Measurements from ENCODE around the gene MAGI1. TPM values are rescaled to one million over a fixed set of nuclear protein-coding genes. Genes with fewer than 3 reads are reported as not detected.

Gene MAGI1
- total RNA-seq, 1 donor from 2014 or later, result 45.8 TPM

DNA sequence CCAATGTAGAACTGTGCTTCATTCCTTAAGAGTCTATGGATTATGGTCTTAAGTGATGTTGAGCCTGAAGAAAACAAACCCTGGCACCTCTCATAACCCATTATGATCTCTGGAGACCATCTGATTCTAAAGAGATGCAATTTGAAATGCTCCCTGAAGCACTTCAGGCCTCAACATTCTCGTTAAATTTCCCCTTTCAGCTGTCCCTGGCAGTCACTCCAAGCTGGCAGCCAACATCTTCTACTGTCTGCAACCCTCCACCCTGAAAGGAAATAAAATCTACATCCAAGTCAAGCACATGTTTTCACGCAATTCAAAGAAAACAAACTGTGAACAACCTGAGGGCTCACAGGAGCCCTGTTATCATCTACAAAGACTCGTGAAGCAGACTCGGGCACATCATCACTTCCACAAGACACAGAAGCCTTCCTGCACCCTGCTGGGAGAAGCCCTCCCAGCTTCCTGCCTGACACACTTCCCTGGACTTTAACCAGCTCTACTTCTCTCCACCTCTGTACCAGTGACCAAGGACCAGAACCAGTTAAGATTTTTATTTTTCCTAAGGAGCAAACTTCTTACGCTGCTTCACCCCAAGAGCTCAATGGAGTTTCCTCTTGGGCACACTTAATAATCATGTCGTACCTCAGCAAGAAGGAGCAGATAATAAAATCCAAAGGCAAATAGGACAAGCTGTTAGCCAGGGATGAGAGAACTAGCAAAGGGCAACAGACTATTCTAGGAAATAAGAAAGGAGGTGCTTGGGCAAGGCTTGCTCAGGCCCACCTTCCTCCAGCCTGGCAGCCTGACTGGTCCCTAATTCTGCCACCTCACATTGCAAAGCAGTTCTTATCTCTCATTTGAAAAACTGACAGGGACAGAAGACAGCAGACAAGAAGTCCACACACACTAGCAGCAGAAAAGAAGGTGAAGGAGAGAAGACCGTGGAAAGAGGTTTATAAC is 67.1 kb downstream of the MAGI1 start:
- peak overlapping the region; percentile 6 for H3K27ac ChIP-seq

DNA sequence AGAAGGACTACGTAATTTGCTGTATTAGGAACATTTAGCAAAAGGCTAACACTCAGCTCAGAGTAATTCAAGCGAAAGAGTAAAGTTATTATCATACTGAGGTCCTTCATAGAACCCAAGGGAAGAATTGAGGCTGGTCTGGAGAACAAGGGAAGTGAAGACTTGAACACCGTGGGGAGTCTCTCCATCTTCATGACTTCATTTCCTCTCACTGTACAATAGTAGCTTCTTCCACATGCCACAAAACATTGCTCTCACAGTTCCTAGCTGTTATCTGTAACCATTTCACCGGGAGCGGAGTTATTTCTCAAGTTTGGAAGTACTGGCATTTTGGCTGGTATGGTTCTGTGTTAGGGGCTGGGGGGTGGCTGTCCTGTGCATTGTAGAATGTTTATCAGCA is 69.7 kb downstream of the MAGI1 start:
- peaks cover 9% of the 10 kb centered on the region for H3K4me1 ChIP-seq
- no peak for DNase-seq
- TF ChIP-seq, protein P1, sequence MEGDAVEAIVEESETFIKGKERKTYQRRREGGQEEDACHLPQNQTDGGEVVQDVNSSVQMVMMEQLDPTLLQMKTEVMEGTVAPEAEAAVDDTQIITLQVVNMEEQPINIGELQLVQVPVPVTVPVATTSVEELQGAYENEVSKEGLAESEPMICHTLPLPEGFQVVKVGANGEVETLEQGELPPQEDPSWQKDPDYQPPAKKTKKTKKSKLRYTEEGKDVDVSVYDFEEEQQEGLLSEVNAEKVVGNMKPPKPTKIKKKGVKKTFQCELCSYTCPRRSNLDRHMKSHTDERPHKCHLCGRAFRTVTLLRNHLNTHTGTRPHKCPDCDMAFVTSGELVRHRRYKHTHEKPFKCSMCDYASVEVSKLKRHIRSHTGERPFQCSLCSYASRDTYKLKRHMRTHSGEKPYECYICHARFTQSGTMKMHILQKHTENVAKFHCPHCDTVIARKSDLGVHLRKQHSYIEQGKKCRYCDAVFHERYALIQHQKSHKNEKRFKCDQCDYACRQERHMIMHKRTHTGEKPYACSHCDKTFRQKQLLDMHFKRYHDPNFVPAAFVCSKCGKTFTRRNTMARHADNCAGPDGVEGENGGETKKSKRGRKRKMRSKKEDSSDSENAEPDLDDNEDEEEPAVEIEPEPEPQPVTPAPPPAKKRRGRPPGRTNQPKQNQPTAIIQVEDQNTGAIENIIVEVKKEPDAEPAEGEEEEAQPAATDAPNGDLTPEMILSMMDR (IDR thresholded peaks at IDR 0.05), result no peak
- intact Hi-C loops (cut with DNase I), result no loop called here
- H3K9me3 ChIP-seq, result no peaks in the 10 kb centered on the region
- H3K27me3 ChIP-seq, result no peaks in the 10 kb centered on the region
- no peak overlapping the region for H3K4me3 ChIP-seq
- ATAC-seq, result no peak
- H3K27ac ChIP-seq, result no peak overlapping the region
- no peaks in the 10 kb centered on the region for H3K36me3 ChIP-seq

More for the DNA sequence above, 67.1 kb downstream of the MAGI1 start:
- intact Hi-C loops (cut with DNase I), result no loop called here
- TF ChIP-seq, protein P1 (IDR thresholded peaks at IDR 0.05), result no peak
- Histone ChIP-seq H3K4me1 (peaks cover 7% of the 10 kb centered on the region), H3K27me3 (no peaks in the 10 kb centered on the region), H3K36me3 (no peaks in the 10 kb centered on the region), H3K4me3 (no peak overlapping the region), H3K9me3 (no peaks in the 10 kb centered on the region)
- ATAC-seq, result no peak
- DNase-seq, result no peak

DNA sequence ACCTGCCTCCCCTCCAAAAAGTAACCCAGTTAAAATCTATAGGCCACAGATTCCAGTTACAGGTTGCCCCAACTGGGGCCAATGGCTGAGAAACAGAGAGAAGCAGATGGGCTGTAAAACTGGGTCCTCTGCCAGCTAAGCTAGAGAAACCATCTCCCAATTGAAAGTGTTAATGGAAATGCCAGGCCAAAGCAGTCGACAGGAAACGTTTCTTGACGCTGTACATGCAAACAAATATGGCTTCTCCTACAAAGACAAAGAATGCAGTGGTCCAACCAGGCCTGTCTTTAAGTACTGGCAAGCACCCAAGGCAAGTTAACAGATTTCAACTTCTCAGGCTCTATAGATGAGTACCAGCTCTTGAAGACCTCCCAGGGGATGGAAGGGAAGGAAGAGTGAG is 71.3 kb downstream of the MAGI1 start:
- DNase-seq, result no peak

DNA sequence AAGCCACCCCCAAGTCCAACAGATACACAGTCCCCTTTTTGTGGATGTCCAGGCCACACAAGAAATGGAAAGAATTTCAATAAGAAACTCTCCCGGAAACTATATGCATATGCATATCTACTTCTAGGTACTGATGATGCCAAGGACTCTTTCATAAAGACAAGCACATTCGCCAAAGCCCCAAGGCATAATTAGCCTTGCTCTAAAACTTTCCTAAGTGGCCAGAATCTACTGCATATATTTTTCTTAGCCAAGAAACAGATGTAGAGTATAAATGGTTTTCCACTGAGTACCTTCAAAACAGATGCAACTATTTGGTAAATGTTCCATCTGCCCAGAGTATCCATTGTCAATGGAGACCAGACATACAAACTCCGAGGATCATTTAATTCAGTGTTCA is 73.9 kb downstream of the MAGI1 start:
- Histone ChIP-seq H3K27ac (no peak overlapping the region), H3K27me3 (no peaks in the 10 kb centered on the region)

More for the DNA sequence above, 71.3 kb downstream of the MAGI1 start:
- ATAC-seq, result no peak
- TF ChIP-seq, protein P1 (IDR thresholded peaks at IDR 0.05), result no peak
- H3K4me3 ChIP-seq, result no peak overlapping the region
- H3K9me3 ChIP-seq, result no peaks in the 10 kb centered on the region
- intact Hi-C loops (cut with DNase I), result no loop called here
- H3K27ac ChIP-seq, result no peak overlapping the region
- no peaks in the 10 kb centered on the region for H3K36me3 ChIP-seq
- peaks cover 14% of the 10 kb centered on the region for H3K4me1 ChIP-seq
- H3K27me3 ChIP-seq, result no peaks in the 10 kb centered on the region

DNA sequence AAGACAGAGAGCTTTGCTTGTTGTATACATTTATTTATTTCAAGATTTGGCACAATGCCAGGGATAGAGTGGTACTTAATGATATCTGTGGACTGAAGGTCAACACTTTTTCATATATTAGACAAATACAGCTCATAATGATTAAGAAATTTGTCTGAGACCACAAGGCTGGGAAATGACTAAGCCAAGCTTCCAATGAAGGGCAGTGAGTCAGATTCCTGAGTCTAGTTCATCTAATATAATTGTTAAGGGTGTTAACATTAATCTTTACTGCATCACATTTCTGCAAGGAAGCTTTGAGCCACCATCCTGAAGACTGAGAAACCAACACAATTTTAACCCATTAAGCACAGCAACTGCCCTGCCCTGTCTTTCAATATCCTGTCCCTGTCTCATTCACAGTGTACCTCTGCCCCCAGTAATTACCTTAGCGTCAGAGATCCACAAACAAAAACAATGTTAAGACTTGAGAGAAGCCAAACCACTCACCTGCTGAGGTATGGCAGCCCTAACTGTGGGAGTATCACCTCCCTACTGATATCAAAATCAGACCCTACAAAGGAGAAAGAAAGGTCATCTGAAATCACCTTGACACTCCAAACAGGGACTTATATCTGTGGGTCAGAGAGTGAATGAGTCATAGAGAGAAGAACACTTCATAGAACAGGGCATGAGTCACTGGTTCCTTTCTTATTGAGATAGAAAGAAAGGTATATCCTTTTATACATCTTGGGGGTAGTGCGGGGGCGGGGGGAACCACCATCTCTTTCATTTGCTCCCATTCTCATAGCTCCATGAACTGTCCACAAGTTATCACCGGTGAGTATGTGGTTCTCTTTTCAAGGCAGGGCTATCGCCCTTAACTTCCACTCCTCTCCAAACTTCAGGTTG is 74.7 kb downstream of the MAGI1 start:
- TF ChIP-seq, protein P1 (IDR thresholded peaks at IDR 0.05), result no peak
- Histone ChIP-seq H3K27ac (no peak overlapping the region), H3K9me3 (no peaks in the 10 kb centered on the region), H3K4me1 (peaks cover 16% of the 10 kb centered on the region), H3K27me3 (no peaks in the 10 kb centered on the region), H3K4me3 (no peak overlapping the region), H3K36me3 (no peaks in the 10 kb centered on the region)
- ATAC-seq, result peak; percentile 62
- no peak for DNase-seq
- intact Hi-C loops (cut with DNase I), result no loop called here

More for the DNA sequence above, 73.9 kb downstream of the MAGI1 start:
- Histone ChIP-seq H3K9me3 (no peaks in the 10 kb centered on the region), H3K4me1 (peaks cover 16% of the 10 kb centered on the region), H3K36me3 (no peaks in the 10 kb centered on the region), H3K4me3 (no peak overlapping the region)
- intact Hi-C loops (cut with DNase I), result no loop called here
- ATAC-seq (no peak), DNase-seq (no peak)
- TF ChIP-seq, protein P1 (IDR thresholded peaks at IDR 0.05), result no peak
